AG09309 (cell line): ENCODE measurements around the gene TNFSF10.
"Not testable (repeated sequence)": the region's sequence is repeated elsewhere in the genome, so short reads cannot be mapped to it uniquely, and the experiment has no call there.

Experiments
- DNase-seq: peaks from one replicate; pipeline ENCODE4 v3.0.0-alpha.2; 2010; ENCODE audit warnings: low read depth
- H3K4me3 ChIP-seq: 2 replicates; pipeline ENCODE4 v1.5.1; 2011; ENCODE audit warnings: mild to moderate bottlenecking, low read depth, low read length, moderate library complexity; ENCODE audit not compliant: control insufficient read depth
- CTCF ChIP-seq: IDR thresholded peaks from 2 replicates; pipeline ENCODE4 v1.5.1; 2011; ENCODE audit warnings: mild to moderate bottlenecking, low read depth, low read length, inconsistent platforms; ENCODE audit not compliant: insufficient read depth, control insufficient read depth; ENCODE audit errors: missing control alignments

TNFSF10 gene

DNA sequence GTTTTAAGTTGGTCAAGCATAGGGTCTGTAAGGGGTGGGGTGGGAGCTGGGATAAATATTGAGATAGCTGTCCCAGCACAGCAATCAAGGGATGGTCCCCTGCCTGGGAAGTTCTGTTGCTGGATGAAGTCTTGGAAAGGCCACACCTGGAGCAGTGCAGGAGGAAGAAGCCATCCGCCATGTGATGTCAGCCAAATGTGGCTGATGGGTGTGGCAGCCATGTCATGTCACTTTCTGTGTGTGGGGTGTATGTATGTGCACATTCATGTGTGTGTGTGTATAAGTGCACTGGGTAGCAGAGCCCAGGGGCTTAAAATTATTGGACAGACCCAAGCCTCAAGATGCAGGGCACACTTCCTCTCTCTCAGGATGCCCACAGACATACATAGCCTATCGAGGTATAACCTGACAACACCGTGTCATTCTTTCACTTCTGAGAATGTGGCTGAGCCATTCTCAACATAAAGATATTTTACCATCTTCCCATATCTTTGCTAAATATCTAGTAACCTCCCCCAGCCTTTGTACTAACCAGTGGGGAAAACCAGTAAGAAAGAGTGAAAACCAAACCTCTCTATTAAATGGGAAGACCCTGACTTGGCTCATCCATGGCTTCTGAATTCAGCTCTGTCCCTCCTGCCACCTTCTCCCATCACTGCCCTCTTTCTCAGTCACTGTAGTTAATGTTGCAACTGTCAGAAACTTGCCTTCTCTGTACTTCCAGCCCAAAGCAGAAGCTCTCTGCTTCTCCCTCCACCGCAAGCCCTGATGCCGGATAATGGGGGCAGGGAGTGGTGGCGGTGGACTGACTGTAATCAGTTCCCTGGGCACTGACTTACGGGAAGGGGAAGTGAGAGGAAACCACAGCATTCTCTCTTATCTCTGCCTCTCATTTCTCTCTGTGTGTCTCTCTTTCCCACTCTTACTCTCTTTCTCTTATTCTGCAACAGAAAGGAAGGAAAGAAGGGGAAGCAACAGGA, 11.2 kb downstream of the TNFSF10 start:
- no peak for DNase-seq
- H3K4me3 ChIP-seq = no peak overlapping the region
- no peak for TF ChIP-seq CTCF

DNA sequence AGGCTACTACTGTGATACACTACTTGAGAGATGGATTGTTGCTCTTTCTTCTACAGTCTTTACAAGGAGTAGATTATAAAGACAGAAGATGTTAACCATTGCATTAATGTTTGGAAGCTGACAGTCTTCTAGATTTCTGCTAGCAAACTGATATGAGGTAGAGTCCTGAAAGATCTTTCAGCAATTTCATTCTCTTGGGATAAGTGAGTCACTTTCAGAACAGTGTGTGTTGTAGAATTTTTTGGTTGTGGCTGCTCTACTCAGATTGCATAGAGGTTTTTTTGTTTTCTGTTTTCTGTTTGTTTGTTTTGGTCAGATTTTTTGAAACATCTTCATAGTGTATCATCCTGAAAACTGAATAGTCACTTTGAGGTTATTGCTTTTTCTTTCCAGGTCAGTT, 17.1 kb downstream of the TNFSF10 start:
- no peak for DNase-seq
- no peak for TF ChIP-seq CTCF
- H3K4me3 ChIP-seq = no peak overlapping the region

DNA sequence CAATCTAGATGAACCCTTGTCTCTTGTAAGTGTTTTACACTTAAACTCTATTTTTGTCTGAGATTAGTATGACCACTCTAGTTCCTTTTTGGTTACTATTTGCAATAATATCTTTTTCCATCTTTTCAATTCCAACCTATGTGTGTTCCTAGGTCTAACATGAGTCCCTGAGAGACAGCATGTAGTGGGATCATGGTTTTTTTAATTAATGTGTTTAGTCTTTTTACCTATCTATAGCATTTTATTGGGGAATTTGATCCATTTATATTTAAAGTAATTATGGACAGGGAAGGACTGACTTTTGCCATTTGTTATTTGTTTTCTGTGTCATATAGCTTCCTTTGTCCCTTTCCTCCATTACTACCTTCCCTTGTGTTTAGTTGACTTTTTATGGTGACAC, 21.7 kb downstream of the TNFSF10 start:
- DNase-seq = no peak
- no peak overlapping the region for H3K4me3 ChIP-seq
- TF ChIP-seq CTCF = no peak

DNA sequence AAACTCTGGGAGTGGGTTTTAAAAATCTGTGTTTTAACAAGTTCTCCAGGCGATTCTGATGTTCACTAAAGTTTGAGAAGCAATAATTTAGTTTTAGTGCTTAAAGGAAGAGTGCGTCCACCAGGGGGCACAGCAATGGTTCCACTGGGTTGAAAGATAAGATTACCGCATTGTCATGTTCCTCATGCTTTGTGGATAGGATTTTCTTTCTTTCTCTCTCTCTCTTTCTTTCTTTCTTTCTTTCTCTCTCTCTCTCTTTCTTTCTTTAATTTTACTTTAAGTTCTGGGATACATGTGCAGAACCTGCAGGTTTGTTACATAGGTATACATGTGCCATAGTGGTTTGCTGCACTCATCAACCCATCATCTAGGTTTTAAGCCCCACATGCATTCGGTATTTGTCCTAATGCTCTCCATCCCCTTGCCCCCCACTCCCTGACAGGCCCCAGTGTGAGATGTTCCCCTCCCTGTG, 33.0 kb downstream of the TNFSF10 start:
- H3K4me3 ChIP-seq, DNase-seq: not testable (repeated sequence)
- peak; percentile 73 for TF ChIP-seq CTCF

DNA sequence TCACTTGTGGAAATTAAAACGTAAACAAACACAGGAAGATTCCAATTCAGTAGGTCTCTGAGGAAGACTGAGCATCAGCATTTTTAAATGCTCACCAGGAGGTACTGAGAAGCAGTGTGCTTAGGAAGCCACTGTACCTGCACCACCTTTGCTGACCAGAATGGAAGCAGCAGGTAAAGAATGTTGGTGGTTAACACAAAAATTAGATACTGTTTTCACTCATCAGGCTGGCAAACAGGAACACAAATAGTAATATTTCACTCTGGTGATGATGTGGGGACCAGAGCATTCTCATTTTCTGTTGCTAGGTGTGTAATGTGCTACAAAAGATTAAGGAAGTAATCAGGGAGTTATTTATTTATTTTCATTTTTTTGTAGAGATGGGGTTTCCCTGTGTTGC, 45.1 kb downstream of the TNFSF10 start:
- TF ChIP-seq CTCF = no peak
- H3K4me3 ChIP-seq = no peak overlapping the region
- DNase-seq = no peak

DNA sequence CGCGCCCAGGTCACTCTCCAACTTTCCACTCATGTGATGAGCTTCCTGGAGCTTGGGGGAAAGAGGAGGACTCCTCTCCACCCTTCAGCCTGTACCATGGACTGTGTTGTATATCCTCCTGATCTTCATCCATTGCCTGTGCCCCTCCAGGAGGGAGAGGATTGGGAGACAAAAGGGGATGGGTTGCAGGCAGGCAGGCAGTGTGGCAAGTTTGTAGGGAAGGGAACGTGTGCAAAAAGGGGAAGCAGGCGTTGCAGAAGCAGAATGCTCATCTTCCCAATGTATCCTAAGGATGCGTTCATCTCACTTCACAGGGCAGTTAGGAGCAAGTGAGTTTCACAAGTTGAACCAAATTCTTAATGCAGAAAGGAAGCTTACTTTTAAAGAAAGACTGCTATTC, 46.9 kb downstream of the TNFSF10 start:
- H3K4me3 ChIP-seq = no peak overlapping the region
- DNase-seq = no peak
- TF ChIP-seq CTCF = no peak

GRCh38 chr3:172475703-172476102, 47.5 kb downstream of the TNFSF10 start:
- no peak overlapping the region for H3K4me3 ChIP-seq
- TF ChIP-seq CTCF = no peak
- no peak for DNase-seq
